Uterus (tissue), 4 donors: ENCODE results near the gene FCN1. TPM values are rescaled to one million over a fixed set of nuclear protein-coding genes. Genes with fewer than 3 reads are reported as not detected.

ENCODE experiments used
- DNase-seq, 2 donors: peaks; one replicate each; pipeline ENCODE4 v3.0.0-alpha.2; 2019 to 2020
- H3K27ac ChIP-seq, 2 donors: fragments of 200-600 bp; sonication (generic); 1 replicate in 1 of 2; 2 replicates in 1 of 2; pipeline ENCODE4 v1.5.1; 2016 to 2018
- H3K27me3 ChIP-seq, 2 donors: fragments of 200-600 bp; sonication (generic); one replicate each; pipeline ENCODE4 v1.5.1; 2018 to 2019; ENCODE audit warnings: control low read depth in 1 of 2
- H3K36me3 ChIP-seq, 2 donors: fragments of 200-600 bp; sonication (generic); one replicate each; pipeline ENCODE4 v1.5.1; 2019; ENCODE audit warnings: control low read depth in 1 of 2
- H3K4me1 ChIP-seq, 2 donors: fragments of 200-600 bp; sonication (generic); one replicate each; pipeline ENCODE4 v1.5.1; 2018 to 2019; ENCODE audit warnings: control low read depth in 1 of 2
- H3K4me3 ChIP-seq, 2 donors: fragments of 200-600 bp; sonication (generic); 1 replicate in 1 of 2; 2 replicates in 1 of 2; pipeline ENCODE4 v1.5.1; 2018 to 2019; ENCODE audit warnings: mild to moderate bottlenecking in 1 of 2
- H3K9me3 ChIP-seq, 2 donors: fragments of 200-600 bp; sonication (generic); one replicate each; pipeline ENCODE4 v1.5.1; 2019; ENCODE audit warnings: control low read depth in 1 of 2
- POLR2A ChIP-seq, 2 donors: fragments of 450-650 bp; IDR thresholded peaks; one replicate each; pipeline ENCODE4 v1.6.1; 2016; ENCODE audit warnings: antibody characterized with exemption in 2 of 2, mild to moderate bottlenecking in 1 of 2, moderate library complexity in 1 of 2
- intact Hi-C: fragments of 100-400 bp; cut with DNase I; formaldehyde crosslinking; loops from one replicate; pipeline ENCODE4 v1.15.1; 2023; ENCODE audit warnings: low total_unique reads
- total RNA-seq, 4 donors: library from RNA; depleted of rRNA in 3 of 4; stranded (reverse); fragments of >200 nt in 3 of 4; gene quantifications; one replicate each; pipeline versions ENCODE4 v1.1.0 to v1.2.4, GENCODE V29; 2014 to 2023
- TF ChIP-seq, protein P1 (sequence below), 4 experiments: fragments of 200-600 bp in 2 of 4; fragments of 450-650 bp in 2 of 4; sonication (generic) in 2 of 4; IDR thresholded peaks; one replicate each; pipeline ENCODE4 v1.5.1; 2016 to 2019; ENCODE audit warnings: antibody characterized with exemption in 4 of 4, mild to moderate bottlenecking in 2 of 4, moderate library complexity in 1 of 4
- donor health status: DM: yes; HTN: yes; CAD: no.

Gene FCN1
- total RNA-seq, 4 donors from 2014 or later: 0.26 to 13.8 (median 4.4) TPM

DNA sequence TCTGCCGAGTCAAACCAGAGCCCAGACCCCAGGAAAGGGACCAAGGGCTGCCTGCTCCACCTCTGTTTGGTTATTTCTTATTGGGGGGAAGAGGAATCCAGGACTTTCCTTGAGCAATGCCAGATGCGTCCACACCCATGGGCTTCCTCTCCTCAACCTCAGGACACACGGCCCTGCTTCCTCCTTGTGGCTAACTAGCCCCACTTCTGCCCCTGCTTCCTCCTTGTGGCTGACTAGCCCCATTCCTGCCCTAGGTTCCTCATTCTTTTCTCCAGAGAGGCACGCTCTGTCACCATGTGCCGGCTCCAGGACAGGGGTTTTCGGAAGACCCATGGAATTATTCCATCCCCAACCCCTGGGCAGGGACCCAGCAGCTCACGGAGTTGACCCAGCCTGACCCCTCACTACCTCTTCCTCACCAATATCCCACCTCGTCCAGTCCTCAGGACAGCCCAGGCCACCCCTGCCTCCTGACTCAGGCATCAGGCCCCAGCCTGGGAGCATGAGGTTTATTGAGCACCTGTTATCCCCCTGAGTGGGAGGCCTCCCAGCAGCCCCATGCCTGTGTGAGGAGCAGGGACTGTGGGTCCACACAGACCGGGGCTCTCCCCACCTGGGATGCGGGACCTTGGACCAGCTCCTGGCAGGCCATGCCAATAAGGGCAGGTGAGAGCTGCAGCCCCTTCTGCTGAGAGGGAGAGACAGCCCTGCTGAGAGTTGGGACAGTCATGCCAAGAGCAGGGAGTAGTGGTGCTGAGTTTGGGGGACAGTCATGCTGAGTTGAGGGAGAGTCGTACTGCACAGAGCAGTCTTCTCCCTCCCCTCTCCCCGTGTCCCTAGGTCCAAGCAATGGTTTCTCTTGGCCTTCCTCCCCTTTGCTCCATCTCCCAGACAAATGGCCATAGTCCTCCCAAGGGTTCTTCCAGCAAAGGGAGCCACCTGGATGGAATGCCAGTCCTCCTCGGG is 11.8 kb upstream of the FCN1 start:
- intact Hi-C loops: no loop called here
- Histone ChIP-seq H3K27ac (no peak overlapping the region), H3K27me3 (no peaks in the 10 kb centered on the region), H3K36me3 (no peaks in the 10 kb centered on the region), H3K4me3 (no peak overlapping the region), H3K9me3 (no peaks in the 10 kb centered on the region), H3K4me1 (no peaks in the 10 kb centered on the region)
- no peak for DNase-seq
- TF ChIP-seq, protein P1, sequence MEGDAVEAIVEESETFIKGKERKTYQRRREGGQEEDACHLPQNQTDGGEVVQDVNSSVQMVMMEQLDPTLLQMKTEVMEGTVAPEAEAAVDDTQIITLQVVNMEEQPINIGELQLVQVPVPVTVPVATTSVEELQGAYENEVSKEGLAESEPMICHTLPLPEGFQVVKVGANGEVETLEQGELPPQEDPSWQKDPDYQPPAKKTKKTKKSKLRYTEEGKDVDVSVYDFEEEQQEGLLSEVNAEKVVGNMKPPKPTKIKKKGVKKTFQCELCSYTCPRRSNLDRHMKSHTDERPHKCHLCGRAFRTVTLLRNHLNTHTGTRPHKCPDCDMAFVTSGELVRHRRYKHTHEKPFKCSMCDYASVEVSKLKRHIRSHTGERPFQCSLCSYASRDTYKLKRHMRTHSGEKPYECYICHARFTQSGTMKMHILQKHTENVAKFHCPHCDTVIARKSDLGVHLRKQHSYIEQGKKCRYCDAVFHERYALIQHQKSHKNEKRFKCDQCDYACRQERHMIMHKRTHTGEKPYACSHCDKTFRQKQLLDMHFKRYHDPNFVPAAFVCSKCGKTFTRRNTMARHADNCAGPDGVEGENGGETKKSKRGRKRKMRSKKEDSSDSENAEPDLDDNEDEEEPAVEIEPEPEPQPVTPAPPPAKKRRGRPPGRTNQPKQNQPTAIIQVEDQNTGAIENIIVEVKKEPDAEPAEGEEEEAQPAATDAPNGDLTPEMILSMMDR (IDR thresholded peaks at IDR 0.05): no peak
- no peak for TF ChIP-seq POLR2A (IDR thresholded peaks at IDR 0.05)

DNA sequence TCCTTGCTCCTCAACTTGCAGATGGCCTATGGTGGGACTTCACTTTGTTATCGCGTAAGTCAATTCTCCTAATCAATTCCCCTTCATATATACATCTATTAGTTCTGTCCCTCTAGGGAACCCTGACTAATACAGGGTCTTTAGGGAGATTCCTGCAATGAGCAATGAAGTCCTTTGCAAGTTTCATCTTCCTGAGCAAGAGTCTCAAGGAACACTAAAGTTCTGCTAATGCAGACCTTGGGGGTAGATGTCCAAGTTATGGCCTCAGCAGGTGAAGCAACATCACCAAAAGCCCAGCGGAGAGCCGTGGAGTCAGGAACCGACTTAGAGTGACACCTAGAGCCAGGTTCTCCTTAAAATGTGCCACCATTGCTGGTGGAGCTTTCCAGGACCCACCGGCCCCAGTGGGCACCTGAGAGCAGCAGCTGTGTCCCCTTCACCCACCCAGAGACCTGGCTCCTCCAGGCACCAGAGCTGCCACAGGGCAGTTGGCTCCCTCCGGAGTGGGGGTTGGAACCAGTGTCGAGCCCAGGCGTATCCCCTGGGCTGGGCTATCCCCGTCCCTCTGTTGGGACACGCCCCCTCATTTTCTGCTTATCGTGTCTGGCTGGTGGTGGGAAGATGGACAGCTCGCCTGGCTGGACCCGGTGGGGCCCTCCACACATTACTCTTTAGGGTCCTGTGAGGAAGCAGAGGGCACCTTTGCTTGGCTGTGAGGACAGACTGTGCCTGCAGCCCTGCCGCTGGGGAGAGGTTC is 10.9 kb upstream of the FCN1 start:
- H3K27me3 ChIP-seq: no peaks in the 10 kb centered on the region
- no peak overlapping the region for H3K4me3 ChIP-seq
- no peak overlapping the region for H3K27ac ChIP-seq
- no peaks in the 10 kb centered on the region for H3K36me3 ChIP-seq
- DNase-seq: no peak
- TF ChIP-seq, protein P1 (IDR thresholded peaks at IDR 0.05): no peak
- no peaks in the 10 kb centered on the region for H3K9me3 ChIP-seq
- intact Hi-C loops: no loop called here
- no peaks in the 10 kb centered on the region for H3K4me1 ChIP-seq

DNA sequence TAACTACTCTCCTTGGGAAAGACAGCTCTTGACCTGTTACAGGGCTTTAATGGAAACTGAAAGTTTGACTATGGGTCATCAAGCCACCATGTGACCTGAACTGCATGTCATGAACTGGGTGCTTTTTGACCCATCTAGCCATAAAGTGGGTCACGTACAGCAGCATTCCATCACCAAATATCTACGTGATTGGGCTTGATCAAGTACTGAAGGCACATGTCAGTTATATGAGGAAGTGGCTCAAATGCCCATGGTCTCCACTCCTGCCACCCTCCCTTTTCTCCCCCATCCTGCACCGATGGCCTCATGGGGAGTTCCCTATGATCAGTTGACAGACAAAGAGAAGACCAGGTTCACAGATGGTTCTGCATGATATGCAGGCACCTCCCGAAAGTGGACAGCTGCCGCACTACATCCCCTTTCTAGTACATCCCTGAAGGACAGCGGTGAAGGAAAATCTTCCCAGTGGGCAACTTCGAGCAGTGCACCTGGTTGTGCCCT is 7.3 kb upstream of the FCN1 start:
- Histone ChIP-seq H3K4me3 (no peak overlapping the region), H3K27ac (no peak overlapping the region), H3K4me1 (no peaks in the 10 kb centered on the region), H3K27me3 (no peaks in the 10 kb centered on the region), H3K9me3 (no peaks in the 10 kb centered on the region), H3K36me3 (no peaks in the 10 kb centered on the region)
- no peak for DNase-seq
- no peak for TF ChIP-seq POLR2A (IDR thresholded peaks at IDR 0.05)
- TF ChIP-seq, protein P1 (IDR thresholded peaks at IDR 0.05): no peak
- intact Hi-C loops: no loop called here

DNA sequence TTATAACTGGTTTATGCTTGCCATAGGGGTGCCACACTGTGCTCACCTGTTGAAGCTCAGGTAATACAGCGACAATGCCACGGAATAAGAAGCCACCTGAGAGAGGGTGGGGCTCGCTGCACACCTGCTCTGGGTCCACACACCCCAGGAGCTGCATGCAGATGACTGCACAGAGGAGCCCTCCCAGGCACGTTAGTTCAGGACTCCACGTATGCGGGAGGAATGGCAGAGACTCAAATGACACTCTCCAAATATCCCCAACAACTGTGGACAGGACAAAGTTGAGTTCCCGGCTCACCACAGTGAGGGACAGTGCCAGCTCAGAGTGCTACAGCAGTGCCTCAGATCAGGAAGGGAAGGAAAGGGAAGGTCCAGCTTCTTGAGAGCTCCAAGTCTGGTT is 5.8 kb upstream of the FCN1 start:
- H3K4me1 ChIP-seq: no peaks in the 10 kb centered on the region
- intact Hi-C loops: no loop called here
- no peaks in the 10 kb centered on the region for H3K27me3 ChIP-seq
- no peak for TF ChIP-seq POLR2A (IDR thresholded peaks at IDR 0.05)
- TF ChIP-seq, protein P1 (IDR thresholded peaks at IDR 0.05): no peak
- H3K36me3 ChIP-seq: no peaks in the 10 kb centered on the region
- no peak overlapping the region for H3K4me3 ChIP-seq
- no peak for DNase-seq
- no peaks in the 10 kb centered on the region for H3K9me3 ChIP-seq
- no peak overlapping the region for H3K27ac ChIP-seq

DNA sequence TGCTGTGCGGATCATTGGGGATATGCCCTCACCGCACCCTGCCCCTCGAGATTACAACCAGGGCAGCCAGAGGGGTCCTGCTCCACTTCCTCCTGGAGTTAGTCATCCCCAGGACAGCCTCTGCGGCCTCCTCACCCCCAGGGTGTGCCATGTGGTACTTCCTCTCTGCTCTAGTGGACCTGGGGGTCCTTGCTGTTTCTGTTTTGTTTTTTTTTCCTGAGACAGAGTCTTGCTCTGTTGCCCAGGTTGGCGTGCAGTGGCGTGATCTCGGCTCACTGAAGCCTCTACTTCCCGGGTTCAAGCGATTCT is 5.2 kb upstream of the FCN1 start:
- DNase-seq: no peak
- no peaks in the 10 kb centered on the region for H3K9me3 ChIP-seq
- no peaks in the 10 kb centered on the region for H3K4me1 ChIP-seq
- intact Hi-C loops: no loop called here
- no peaks in the 10 kb centered on the region for H3K27me3 ChIP-seq
- TF ChIP-seq POLR2A (IDR thresholded peaks at IDR 0.05): no peak
- TF ChIP-seq, protein P1 (IDR thresholded peaks at IDR 0.05): no peak
- no peaks in the 10 kb centered on the region for H3K36me3 ChIP-seq
- no peak overlapping the region for H3K4me3 ChIP-seq
- no peak overlapping the region for H3K27ac ChIP-seq
